ENCODE results near the gene BMAL1.

Gene BMAL1

DNA sequence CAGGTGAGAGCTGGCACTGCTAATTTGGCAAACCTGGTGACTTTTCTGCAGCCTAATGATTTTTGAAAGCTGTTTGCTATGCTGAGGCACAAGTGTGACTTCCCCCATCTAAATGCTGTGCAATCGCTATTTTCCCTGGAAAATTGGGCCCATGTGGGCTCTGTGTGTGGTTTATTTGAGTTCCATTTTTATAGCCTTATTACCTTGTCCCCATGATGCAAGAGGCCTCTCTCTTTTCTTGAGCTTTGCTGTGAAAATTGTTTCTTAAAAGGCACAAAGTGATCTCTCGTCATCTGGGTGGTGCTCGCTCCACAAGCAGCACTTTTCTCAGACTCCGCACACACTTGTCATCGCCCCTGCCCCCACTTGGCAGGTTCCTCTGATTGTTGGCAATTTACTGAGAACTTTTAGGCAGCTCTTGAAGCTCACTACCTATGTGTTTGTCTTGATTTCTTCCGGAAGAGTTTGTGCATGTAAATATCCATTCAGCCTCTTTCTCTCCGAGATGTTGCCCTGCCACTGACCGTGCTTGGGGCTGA, 24.9 kb downstream of the BMAL1 start:
- Histone ChIP-seq H3K36me3 (ENCODE audit: insufficient read depth, low read length) (no peaks in the 10 kb centered on the region), H3K27me3 (ENCODE audit: insufficient read depth, low read length) (no peaks in the 10 kb centered on the region), H3K27ac (ENCODE audit: low read depth, low read length, poor library complexity, severe bottlenecking) (no peak overlapping the region), H3K9ac (ENCODE audit: low read length) (no peak overlapping the region), H3K4me2 (ENCODE audit: low read length) (no peak overlapping the region), H3K79me2 (ENCODE audit: insufficient read depth, low read length) (no peaks in the 10 kb centered on the region), H3K4me1 (ENCODE audit: insufficient read depth, low read length, severe bottlenecking) (peaks cover 6% of the 10 kb centered on the region), H3K4me3 (ENCODE audit: low read depth, low read length, poor library complexity, severe bottlenecking) (no peak overlapping the region), H3K9me3 (ENCODE audit: low read length) (no peaks in the 10 kb centered on the region), H4K20me1 (ENCODE audit: insufficient read depth, low read length) (no peaks in the 10 kb centered on the region), H3K9me2 (ENCODE audit: low read depth, low read length) (no peaks in the 10 kb centered on the region), H3F3A (ENCODE audit: insufficient read depth, low read length) (no peaks in the 10 kb centered on the region), H2AFZ (ENCODE audit: low read length) (no peak overlapping the region)
- TF ChIP-seq, protein P1, sequence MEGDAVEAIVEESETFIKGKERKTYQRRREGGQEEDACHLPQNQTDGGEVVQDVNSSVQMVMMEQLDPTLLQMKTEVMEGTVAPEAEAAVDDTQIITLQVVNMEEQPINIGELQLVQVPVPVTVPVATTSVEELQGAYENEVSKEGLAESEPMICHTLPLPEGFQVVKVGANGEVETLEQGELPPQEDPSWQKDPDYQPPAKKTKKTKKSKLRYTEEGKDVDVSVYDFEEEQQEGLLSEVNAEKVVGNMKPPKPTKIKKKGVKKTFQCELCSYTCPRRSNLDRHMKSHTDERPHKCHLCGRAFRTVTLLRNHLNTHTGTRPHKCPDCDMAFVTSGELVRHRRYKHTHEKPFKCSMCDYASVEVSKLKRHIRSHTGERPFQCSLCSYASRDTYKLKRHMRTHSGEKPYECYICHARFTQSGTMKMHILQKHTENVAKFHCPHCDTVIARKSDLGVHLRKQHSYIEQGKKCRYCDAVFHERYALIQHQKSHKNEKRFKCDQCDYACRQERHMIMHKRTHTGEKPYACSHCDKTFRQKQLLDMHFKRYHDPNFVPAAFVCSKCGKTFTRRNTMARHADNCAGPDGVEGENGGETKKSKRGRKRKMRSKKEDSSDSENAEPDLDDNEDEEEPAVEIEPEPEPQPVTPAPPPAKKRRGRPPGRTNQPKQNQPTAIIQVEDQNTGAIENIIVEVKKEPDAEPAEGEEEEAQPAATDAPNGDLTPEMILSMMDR (IDR thresholded peaks at IDR 0.05; ENCODE audit: low read length): no peak
- TF ChIP-seq EZH2 (IDR thresholded peaks at IDR 0.05; ENCODE audit: borderline replicate concordance, low read length): no peak

DNA sequence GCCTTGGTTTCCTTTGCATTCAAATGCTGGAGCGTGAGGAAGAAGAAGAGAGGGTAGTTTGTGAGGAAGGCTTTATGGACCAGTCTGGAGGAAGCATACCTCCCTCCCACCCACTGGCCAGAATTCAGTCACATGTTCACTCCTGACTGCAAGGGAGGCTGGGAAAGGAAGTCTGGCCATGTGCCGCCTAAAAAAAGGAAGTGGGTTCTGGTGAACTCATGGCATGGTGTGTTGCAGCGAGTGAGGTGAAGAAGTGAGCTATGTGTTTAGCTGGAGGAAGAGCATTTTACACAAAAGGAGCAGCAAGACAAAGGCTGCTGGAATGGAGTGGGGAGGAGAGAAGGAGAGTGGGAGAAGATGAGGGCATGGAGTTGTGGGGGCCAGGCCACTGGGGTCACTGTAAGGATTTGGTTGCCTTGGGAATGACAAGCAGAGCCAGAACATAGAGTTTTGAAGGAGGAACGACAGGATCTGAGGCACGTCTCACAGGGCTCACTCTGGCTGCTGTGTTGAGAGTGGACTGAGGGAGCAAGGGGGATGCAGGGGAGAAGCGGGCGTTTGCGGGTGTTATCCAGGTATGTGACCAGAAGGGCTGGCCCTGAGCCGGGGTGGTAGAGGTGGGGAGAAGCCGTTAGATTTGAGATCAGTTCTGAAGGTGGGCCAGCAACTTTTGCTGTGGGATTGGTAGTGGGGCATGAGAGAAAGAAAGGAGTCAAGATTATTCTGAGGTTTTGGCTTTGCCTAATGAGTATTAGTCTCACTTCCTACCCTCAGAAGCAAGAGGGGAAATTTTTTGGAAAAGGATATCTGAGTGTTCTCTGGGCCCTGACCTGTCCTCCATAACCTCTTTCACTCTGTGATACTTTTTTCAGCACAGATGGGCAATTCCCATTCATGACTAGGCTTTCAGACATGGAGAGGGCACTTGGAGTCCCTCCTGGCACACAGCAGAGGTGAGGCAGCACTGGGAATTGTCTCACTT, 26.4 kb downstream of the BMAL1 start:
- no peak overlapping the region for H3K4me2 ChIP-seq (ENCODE audit: low read length)
- no peaks in the 10 kb centered on the region for H3K9me3 ChIP-seq (ENCODE audit: low read length)
- TF ChIP-seq, protein P1 (IDR thresholded peaks at IDR 0.05; ENCODE audit: low read length): no peak
- TF ChIP-seq EZH2 (IDR thresholded peaks at IDR 0.05; ENCODE audit: borderline replicate concordance, low read length): no peak
- peaks cover 6% of the 10 kb centered on the region for H3K4me1 ChIP-seq (ENCODE audit: insufficient read depth, low read length, severe bottlenecking)
- no peaks in the 10 kb centered on the region for H3K9me2 ChIP-seq (ENCODE audit: low read depth, low read length)
- H3K27me3 ChIP-seq (ENCODE audit: insufficient read depth, low read length): no peaks in the 10 kb centered on the region
- H3K36me3 ChIP-seq (ENCODE audit: insufficient read depth, low read length): no peaks in the 10 kb centered on the region
- H3K9ac ChIP-seq (ENCODE audit: low read length): no peak overlapping the region
- no peaks in the 10 kb centered on the region for H3F3A ChIP-seq (ENCODE audit: insufficient read depth, low read length)
- H4K20me1 ChIP-seq (ENCODE audit: insufficient read depth, low read length): no peaks in the 10 kb centered on the region
- H3K4me3 ChIP-seq (ENCODE audit: low read depth, low read length, poor library complexity, severe bottlenecking): no peak overlapping the region
- no peaks in the 10 kb centered on the region for H3K79me2 ChIP-seq (ENCODE audit: insufficient read depth, low read length)
- H2AFZ ChIP-seq (ENCODE audit: low read length): no peak overlapping the region
- no peak overlapping the region for H3K27ac ChIP-seq (ENCODE audit: low read depth, low read length, poor library complexity, severe bottlenecking)

DNA sequence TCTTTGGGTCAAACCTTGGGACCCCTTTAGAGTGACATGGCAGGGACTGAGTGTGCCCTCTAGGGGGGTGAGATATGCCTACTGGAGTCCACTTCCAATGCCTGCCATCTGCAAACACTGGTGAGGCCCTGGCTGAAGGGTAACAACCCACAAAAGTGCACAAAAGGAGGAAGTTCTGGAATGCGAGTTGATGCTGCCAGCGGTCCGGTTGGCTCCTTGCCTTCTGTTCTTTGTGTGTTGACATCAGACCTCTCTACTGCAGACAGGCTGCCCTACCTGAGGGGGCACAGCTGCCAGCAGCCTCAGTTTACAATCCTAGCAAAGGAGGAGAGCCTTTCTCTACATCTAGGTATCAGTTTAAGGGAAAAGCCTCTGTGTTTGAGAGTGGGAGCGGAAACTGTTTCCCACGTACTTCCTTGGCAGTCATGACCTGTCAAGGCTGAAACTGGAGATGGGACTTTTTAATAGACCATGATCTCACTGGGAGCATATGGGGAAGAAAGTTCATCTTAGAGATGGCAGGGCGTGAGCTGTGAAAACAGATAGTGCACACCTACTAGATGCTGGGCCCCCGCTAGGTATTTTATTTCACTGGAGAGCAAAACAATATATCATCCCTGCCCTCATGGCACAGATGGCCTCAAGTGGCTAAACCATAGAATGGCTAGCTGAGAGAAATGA, 27.2 kb downstream of the BMAL1 start:
- no peaks in the 10 kb centered on the region for H3K27me3 ChIP-seq (ENCODE audit: insufficient read depth, low read length)
- no peak overlapping the region for H3K4me2 ChIP-seq (ENCODE audit: low read length)
- peaks cover 6% of the 10 kb centered on the region for H3K4me1 ChIP-seq (ENCODE audit: insufficient read depth, low read length, severe bottlenecking)
- no peaks in the 10 kb centered on the region for H3K9me2 ChIP-seq (ENCODE audit: low read depth, low read length)
- no peaks in the 10 kb centered on the region for H4K20me1 ChIP-seq (ENCODE audit: insufficient read depth, low read length)
- H2AFZ ChIP-seq (ENCODE audit: low read length): no peak overlapping the region
- no peaks in the 10 kb centered on the region for H3K79me2 ChIP-seq (ENCODE audit: insufficient read depth, low read length)
- H3K9ac ChIP-seq (ENCODE audit: low read length): no peak overlapping the region
- H3K4me3 ChIP-seq (ENCODE audit: low read depth, low read length, poor library complexity, severe bottlenecking): no peak overlapping the region
- TF ChIP-seq EZH2 (IDR thresholded peaks at IDR 0.05; ENCODE audit: borderline replicate concordance, low read length): no peak
- TF ChIP-seq, protein P1 (IDR thresholded peaks at IDR 0.05; ENCODE audit: low read length): no peak
- H3F3A ChIP-seq (ENCODE audit: insufficient read depth, low read length): no peaks in the 10 kb centered on the region
- H3K9me3 ChIP-seq (ENCODE audit: low read length): no peaks in the 10 kb centered on the region
- no peaks in the 10 kb centered on the region for H3K36me3 ChIP-seq (ENCODE audit: insufficient read depth, low read length)
- H3K27ac ChIP-seq (ENCODE audit: low read depth, low read length, poor library complexity, severe bottlenecking): no peak overlapping the region

Data from OCI-LY1 (cell line).